Right cardiac atrium (tissue), 5 donors: Measurements from ENCODE around the gene GSTM1. TPM values are rescaled to one million over a fixed set of nuclear protein-coding genes. Genes with fewer than 3 reads are reported as not detected.
"Not testable (repeated sequence)": the region's sequence is repeated elsewhere in the genome, so short reads cannot be mapped to it uniquely, and the experiment has no call there.

Source experiments
- ATAC-seq, 2 donors: fragments of 200-7000 bp; cut with Tn5 transposase; one replicate each; pipeline versions ENCODE4 v1.8.0 to v1.9.1; 2020; ENCODE audit warnings: moderate library complexity in 2 of 2, mild to moderate bottlenecking in 1 of 2
- DNase-seq, 3 donors: peaks; one replicate each; pipeline ENCODE4 v3.0.0-alpha.2; 2020
- H3K27ac ChIP-seq: one replicate; pipeline ENCODE4 v1.5.1; 2013; ENCODE audit warnings: mild to moderate bottlenecking, low read length, control low read depth, moderate library complexity
- H3K27me3 ChIP-seq: one replicate; pipeline ENCODE4 v1.6.1; 2013; ENCODE audit not compliant: control insufficient read depth, insufficient read depth
- H3K4me1 ChIP-seq: one replicate; pipeline ENCODE4 v1.6.1; 2013; ENCODE audit warnings: low read length; ENCODE audit not compliant: control insufficient read depth, insufficient read depth
- H3K4me3 ChIP-seq: one replicate; pipeline ENCODE4 v1.5.1; 2013; ENCODE audit warnings: low read length, control low read depth
- H3K9me3 ChIP-seq: one replicate; pipeline ENCODE4 v1.6.1; 2013; ENCODE audit warnings: low read length; ENCODE audit not compliant: control insufficient read depth
- WGBS: extraction: QIAGEN DNeasy Blood & Tissue Kit; methylation state at CpG from one replicate; pipeline ENCODE4 v1.1.7; 2013; 5-methylcytosine and 5-hydroxymethylcytosine counted together
- intact Hi-C, 4 donors: fragments of 100-400 bp; cut with DNase I; formaldehyde crosslinking; loops; one replicate each; pipeline versions ENCODE4 v1.11.0 to v1.14.0; 2022 to 2023
- polyA plus RNA-seq: library from polyadenylated mRNA; stranded (reverse); fragments of 200-250 nt; gene quantifications from one replicate; pipeline ENCODE4 v1.2.3, GENCODE V29; 2013
- total RNA-seq, 4 donors: library from RNA; stranded (reverse); fragmentation: NEBNext Ultra II Directional; extraction: Animal tissue kit (Norgen Biotek cat#: 25700); gene quantifications; one replicate each; pipeline ENCODE4 v1.2.1, GENCODE V29; 2021
- donor health status: healthy with polysubstance abuse.
- donor health status: DM: no; HTN: yes; CAD: no.
- donor health status: DM: no; HTN: no; CAD: no.
- donor health status: DM: no; HTN: yes; CAD: no; lungs with severe emphysema.
- donor health status: DM: yes; HTN: yes; CAD: no.

Gene GSTM1
- total and polyA plus RNA-seq, 5 donors, result 31.1 to 38.9 TPM; not detected in 3

DNA sequence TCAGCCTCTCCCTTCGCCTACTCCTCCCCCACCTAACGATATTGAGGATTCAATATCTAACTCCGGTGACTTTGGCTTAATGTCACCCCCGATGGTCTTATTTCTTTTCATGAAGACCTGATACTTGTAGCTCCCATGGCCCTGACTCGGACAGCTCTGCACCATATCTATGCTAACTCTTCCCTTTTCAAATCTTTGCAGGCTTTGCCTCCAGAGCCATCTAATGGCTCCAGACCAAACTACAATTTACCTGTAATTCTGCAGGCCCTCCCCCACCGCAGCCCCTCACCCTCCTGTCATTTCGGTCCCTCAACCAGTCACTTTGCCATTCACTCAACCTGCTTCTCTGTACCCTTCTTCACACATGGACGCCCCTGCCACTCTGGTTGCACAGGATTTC is 16.6 kb downstream of the GSTM1 start:
- DNase-seq, result no peak
- Histone ChIP-seq H3K4me1 (no peaks in the 10 kb centered on the region), H3K27me3 (no peaks in the 10 kb centered on the region), H3K27ac (no peak overlapping the region), H3K9me3 (no peaks in the 10 kb centered on the region), H3K4me3 (no peak overlapping the region)
- intact Hi-C loops, result no loop called here
- 88% methylated on average over 8 of the region's 8 CpGs for WGBS
- no peak for ATAC-seq

- Histone ChIP-seq H3K27ac (no peak overlapping the region), H3K4me1 (no peaks in the 10 kb centered on the region), H3K9me3 (no peaks in the 10 kb centered on the region), H3K4me3 (no peak overlapping the region), H3K27me3 (no peaks in the 10 kb centered on the region)
- intact Hi-C loops, result no loop called here
- DNase-seq (no peak), ATAC-seq (no peak)
- WGBS, result 90% methylated on average over 4 of the region's 4 CpGs
Observed at GRCh38 chr1:109705411-109705810, 17.8 kb downstream of the GSTM1 start.

- DNase-seq, H3K27me3 ChIP-seq, intact Hi-C loops, ATAC-seq, H3K9me3 ChIP-seq, H3K27ac ChIP-seq, H3K4me3 ChIP-seq, H3K4me1 ChIP-seq: not testable (repeated sequence)
- 78% methylated on average over 4 of the region's 4 CpGs for WGBS
Observed at GRCh38 chr1:109708949-109709348, 21.3 kb downstream of the GSTM1 start.

DNA sequence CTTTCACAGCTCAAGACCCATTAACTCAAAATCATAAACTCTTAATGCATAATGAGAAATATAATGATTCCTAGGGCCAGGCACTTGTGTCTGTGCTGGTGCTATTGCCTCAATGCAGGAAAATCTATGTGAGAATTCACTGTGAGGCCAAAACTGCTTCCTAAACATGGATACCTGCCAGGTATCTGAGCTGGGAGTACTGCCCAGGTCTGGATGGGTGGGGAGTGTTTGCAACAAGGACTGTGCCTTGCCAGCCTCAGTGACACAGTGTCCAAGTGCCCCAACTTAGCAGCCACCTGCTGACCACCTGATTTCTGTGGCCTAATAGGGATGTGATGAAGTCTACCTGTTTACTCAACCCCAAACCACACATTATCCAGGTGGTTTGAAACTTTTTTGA is 22.2 kb downstream of the GSTM1 start:
- intact Hi-C loops, ATAC-seq, H3K27ac ChIP-seq, H3K4me1 ChIP-seq, H3K4me3 ChIP-seq, H3K27me3 ChIP-seq, H3K9me3 ChIP-seq, DNase-seq: not testable (repeated sequence)

GRCh38 chr1:109711593-109712320 is 24.1 kb downstream of the GSTM1 start, which contains the start of gene GSTM5:
GSTM5 (plus strand) TSS chr1:109712251; CDS start chr1:109712313, 62 bp downstream.
- H3K27me3 ChIP-seq, intact Hi-C loops, H3K9me3 ChIP-seq, H3K4me1 ChIP-seq: not testable (repeated sequence)
- 12% methylated on average over 33 of the region's 33 CpGs for WGBS
- H3K4me3 ChIP-seq, result peak within 1 kb of the TSS; percentile 26
- ATAC-seq (peak; percentile 82 to 85), DNase-seq (peak; percentile 41 to 82 (median 81))
- H3K27ac ChIP-seq, result peak within 1 kb of the TSS; percentile 44

- WGBS, result 45% methylated on average over 22 of the region's 22 CpGs
- H3K27ac ChIP-seq, result no peak overlapping the region
Observed at GRCh38 chr1:109712321-109712864, 24.8 kb downstream of the GSTM1 start.

DNA sequence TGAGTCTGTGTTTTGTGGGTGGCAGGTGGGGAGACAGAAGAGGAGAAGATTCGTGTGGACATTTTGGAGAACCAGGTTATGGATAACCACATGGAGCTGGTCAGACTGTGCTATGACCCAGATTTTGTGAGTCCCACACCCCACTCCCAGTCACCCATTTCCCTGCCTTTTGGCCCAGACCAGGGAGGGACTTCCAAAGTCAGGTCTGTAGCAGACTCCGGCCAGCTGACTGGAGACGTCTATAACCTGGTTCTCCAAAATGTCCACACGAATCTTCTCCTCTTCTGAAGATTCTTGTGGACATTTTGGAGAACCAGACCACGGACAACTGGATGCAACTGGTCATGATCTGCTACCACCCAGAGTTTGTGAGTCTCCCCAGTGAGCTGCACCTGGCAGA is 26.0 kb downstream of the GSTM1 start:
- DNase-seq, result no peak
- Histone ChIP-seq H3K9me3 (no peaks in the 10 kb centered on the region), H3K4me3 (no peak overlapping the region), H3K27me3 (no peaks in the 10 kb centered on the region), H3K27ac (no peak overlapping the region), H3K4me1 (no peaks in the 10 kb centered on the region)
- 93% methylated on average over 5 of the region's 5 CpGs for WGBS
- intact Hi-C loops, result no loop called here
- ATAC-seq, result no peak

More at GRCh38 chr1:109712321-109712864, 24.8 kb downstream of the GSTM1 start:
- H3K27me3 ChIP-seq, result no peaks in the 10 kb centered on the region
- intact Hi-C loops, result no loop called here
- peak overlapping the region; percentile 26 for H3K4me3 ChIP-seq
- no peaks in the 10 kb centered on the region for H3K4me1 ChIP-seq
- no peaks in the 10 kb centered on the region for H3K9me3 ChIP-seq
- DNase-seq (peak in 2 of 3 donors; percentile 59 to 65), ATAC-seq (peak; percentile 6 to 44)

GRCh38 chr1:109714661-109715372 is 27.2 kb downstream of the GSTM1 start:
- Histone ChIP-seq H3K4me1 (no peaks in the 10 kb centered on the region), H3K27me3 (no peaks in the 10 kb centered on the region), H3K9me3 (no peaks in the 10 kb centered on the region), H3K27ac (no peak overlapping the region), H3K4me3 (no peak overlapping the region)
- DNase-seq, result peak in 1 of 3 donors; percentile 51
- no peak for ATAC-seq
- WGBS, result 82% methylated on average over 12 of the region's 12 CpGs
- intact Hi-C loops, result no loop called here

- intact Hi-C loops, result no loop called here
- WGBS, result 79% methylated on average over 3 of the region's 3 CpGs
Observed at GRCh38 chr1:109716121-109716520, 28.5 kb downstream of the GSTM1 start.

GRCh38 chr1:109716570-109717090 is 29.0 kb downstream of the GSTM1 start:
- intact Hi-C loops, result no loop called here
- peak overlapping the region; percentile 10 for H3K27ac ChIP-seq
- H3K4me3 ChIP-seq, result no peak overlapping the region
- H3K4me1 ChIP-seq, result no peaks in the 10 kb centered on the region
- H3K9me3 ChIP-seq, result no peaks in the 10 kb centered on the region
- DNase-seq (peak in 1 of 3 donors; percentile 65), ATAC-seq (peak; percentile 27 to 61)
- no peaks in the 10 kb centered on the region for H3K27me3 ChIP-seq
- WGBS, result 50% methylated on average over 3 of the region's 3 CpGs

More at GRCh38 chr1:109716121-109716520, 28.5 kb downstream of the GSTM1 start:
- peak in 1 of 3 donors; percentile 73 for DNase-seq
- Histone ChIP-seq H3K9me3 (no peaks in the 10 kb centered on the region), H3K4me1 (no peaks in the 10 kb centered on the region), H3K27ac (no peak overlapping the region), H3K4me3 (no peak overlapping the region), H3K27me3 (no peaks in the 10 kb centered on the region)
- ATAC-seq, result peak in 1 of 2 donors; percentile 65

DNA sequence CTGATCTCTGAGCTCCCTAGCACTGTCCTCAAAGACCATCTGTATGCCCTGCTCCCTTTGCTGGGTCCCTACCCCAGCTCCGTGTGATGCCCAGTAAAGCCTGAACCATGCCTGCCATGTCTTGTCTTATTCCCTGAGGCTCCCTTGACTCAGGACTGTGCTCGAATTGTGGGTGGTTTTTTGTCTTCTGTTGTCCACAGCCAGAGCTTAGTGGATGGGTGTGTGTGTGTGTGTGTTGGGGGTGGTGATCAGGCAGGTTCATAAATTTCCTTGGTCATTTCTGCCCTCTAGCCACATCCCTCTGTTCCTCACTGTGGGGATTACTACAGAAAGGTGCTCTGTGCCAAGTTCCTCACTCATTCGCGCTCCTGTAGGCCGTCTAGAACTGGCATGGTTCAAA is 30.1 kb downstream of the GSTM1 start:
- no peaks in the 10 kb centered on the region for H3K9me3 ChIP-seq
- DNase-seq (no peak), ATAC-seq (no peak)
- no peak overlapping the region for H3K4me3 ChIP-seq
- no peaks in the 10 kb centered on the region for H3K4me1 ChIP-seq
- intact Hi-C loops, result no loop called here
- H3K27ac ChIP-seq, result no peak overlapping the region
- no peaks in the 10 kb centered on the region for H3K27me3 ChIP-seq
- 84% methylated on average over 5 of the region's 5 CpGs for WGBS
